HCT116 (cell line): ENCODE results near the gene EDDM3A.

Source experiments
- CTCF ChIP-seq, 3 experiments: fragments of 200-600 bp in 1 of 3; sonication (generic) in 1 of 3; IDR thresholded peaks in 2 of 3; conservative IDR thresholded peaks in 1 of 3; 2 replicates each; pipeline ENCODE4 v1.5.1; 2012 to 2017; ENCODE audit warnings: low read depth in 2 of 3, low read length in 2 of 3, antibody characterized with exemption in 1 of 3, borderline replicate concordance in 1 of 3, control low read depth in 1 of 3, mild to moderate bottlenecking in 1 of 3, mixed read lengths in 1 of 3, mixed run types in 1 of 3, moderate library complexity in 1 of 3; ENCODE audit not compliant: insufficient read depth in 1 of 3
- EZH2 ChIP-seq: fragments of 200-600 bp; sonication (generic); IDR thresholded peaks from 2 replicates; pipeline ENCODE4 v1.6.1; 2017; ENCODE audit warnings: antibody characterized with exemption, mixed run types
- EZH2phosphoT487 ChIP-seq: fragments of 200-600 bp; IDR thresholded peaks from 2 replicates; pipeline ENCODE4 v1.6.1; 2018; ENCODE audit warnings: antibody characterized with exemption, borderline replicate concordance
- POLR2A ChIP-seq: IDR thresholded peaks from 2 replicates; pipeline ENCODE4 v1.7.0; 2011; ENCODE audit warnings: borderline replicate concordance; ENCODE audit not compliant: insufficient read depth, insufficient read length; ENCODE audit errors: extremely low read depth
- POLR2AphosphoS5 ChIP-seq: IDR thresholded peaks from 2 replicates; pipeline ENCODE4 v1.6.1; 2011; ENCODE audit warnings: mild to moderate bottlenecking, low read depth, low read length, moderate library complexity
- TF ChIP-seq, protein P1 (sequence below): IDR thresholded peaks from 2 replicates; pipeline ENCODE4 v1.6.1; 2012
- TF ChIP-seq, protein P2 (sequence below): IDR thresholded peaks from 2 replicates; pipeline ENCODE4 v1.6.1; 2012; ENCODE audit warnings: low read depth
- TF ChIP-seq, protein P3 (sequence below): IDR thresholded peaks from 2 replicates; pipeline ENCODE4 v1.6.1; 2012

- TF ChIP-seq POLR2A (no peak), EZH2 (no peak), CTCF (IDR thresholded peaks at IDR 0.05 in 2 of 3, conservative IDR thresholded peaks at IDR 0.05 in 1 of 3; ENCODE audit: borderline replicate concordance in 1 of 3, insufficient read depth in 1 of 3, low read depth in 2 of 3, low read length in 2 of 3) (no peak), POLR2AphosphoS5 (no peak), EZH2phosphoT487 (no peak)
- TF ChIP-seq, protein P1, sequence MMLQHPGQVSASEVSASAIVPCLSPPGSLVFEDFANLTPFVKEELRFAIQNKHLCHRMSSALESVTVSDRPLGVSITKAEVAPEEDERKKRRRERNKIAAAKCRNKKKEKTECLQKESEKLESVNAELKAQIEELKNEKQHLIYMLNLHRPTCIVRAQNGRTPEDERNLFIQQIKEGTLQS: no peak
- TF ChIP-seq, protein P2, sequence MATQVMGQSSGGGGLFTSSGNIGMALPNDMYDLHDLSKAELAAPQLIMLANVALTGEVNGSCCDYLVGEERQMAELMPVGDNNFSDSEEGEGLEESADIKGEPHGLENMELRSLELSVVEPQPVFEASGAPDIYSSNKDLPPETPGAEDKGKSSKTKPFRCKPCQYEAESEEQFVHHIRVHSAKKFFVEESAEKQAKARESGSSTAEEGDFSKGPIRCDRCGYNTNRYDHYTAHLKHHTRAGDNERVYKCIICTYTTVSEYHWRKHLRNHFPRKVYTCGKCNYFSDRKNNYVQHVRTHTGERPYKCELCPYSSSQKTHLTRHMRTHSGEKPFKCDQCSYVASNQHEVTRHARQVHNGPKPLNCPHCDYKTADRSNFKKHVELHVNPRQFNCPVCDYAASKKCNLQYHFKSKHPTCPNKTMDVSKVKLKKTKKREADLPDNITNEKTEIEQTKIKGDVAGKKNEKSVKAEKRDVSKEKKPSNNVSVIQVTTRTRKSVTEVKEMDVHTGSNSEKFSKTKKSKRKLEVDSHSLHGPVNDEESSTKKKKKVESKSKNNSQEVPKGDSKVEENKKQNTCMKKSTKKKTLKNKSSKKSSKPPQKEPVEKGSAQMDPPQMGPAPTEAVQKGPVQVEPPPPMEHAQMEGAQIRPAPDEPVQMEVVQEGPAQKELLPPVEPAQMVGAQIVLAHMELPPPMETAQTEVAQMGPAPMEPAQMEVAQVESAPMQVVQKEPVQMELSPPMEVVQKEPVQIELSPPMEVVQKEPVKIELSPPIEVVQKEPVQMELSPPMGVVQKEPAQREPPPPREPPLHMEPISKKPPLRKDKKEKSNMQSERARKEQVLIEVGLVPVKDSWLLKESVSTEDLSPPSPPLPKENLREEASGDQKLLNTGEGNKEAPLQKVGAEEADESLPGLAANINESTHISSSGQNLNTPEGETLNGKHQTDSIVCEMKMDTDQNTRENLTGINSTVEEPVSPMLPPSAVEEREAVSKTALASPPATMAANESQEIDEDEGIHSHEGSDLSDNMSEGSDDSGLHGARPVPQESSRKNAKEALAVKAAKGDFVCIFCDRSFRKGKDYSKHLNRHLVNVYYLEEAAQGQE: no peak
- TF ChIP-seq, protein P3, sequence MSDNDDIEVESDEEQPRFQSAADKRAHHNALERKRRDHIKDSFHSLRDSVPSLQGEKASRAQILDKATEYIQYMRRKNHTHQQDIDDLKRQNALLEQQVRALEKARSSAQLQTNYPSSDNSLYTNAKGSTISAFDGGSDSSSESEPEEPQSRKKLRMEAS: no peak
Measured at GRCh38 chr14:20775043-20775442, 29.4 kb downstream of the EDDM3A start.
